Measurements from ENCODE around the gene FOXD2. TPM values are rescaled to one million over a fixed set of nuclear protein-coding genes. Genes with fewer than 3 reads are reported as not detected.
A peak's percentile ranks its signal among the peaks of the same experiment; 100 is the strongest.

Gene FOXD2
- total and polyA plus RNA-seq, 4 donors: 0.38 to 4.2 (median 2.1) TPM

DNA sequence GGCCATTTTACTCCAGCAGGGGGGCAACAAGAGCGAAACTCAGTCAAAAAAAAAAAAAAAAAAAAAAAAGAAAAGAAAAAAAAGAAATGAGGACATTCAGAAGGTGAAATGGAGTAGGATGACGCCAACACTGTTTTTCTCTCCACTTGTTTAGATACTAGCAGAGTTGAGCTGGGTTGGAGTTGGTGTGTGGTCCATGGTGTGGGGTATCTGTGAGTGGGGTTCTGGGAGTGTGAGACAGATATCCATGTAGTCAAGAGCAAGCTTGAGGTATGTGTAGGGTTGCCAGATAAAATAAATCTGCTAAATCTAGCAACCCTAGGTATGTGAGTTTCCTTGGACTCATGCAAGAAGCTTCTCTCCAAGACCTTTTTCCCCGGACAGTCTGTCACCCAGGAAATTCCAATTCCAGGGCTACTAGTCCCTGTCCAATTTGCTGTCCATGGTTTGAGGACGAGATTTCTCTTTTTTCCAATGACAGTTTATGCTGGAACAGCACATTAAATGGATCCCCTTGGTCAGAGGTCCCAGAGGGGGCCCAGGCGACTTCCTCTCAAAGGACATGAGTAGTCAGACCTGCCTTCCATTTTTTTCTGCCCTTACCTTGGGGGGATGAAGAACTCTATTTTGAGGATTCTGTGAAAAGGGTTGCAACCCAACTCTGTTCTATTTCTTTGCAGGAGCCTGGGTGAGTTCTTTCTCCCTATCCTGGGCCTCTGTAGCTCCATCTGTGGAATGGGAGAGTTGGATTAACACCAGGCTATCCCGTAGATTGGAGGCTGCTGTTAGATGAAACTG lies 2.1 kb upstream of the FOXD2 start:
- Histone ChIP-seq H3K27ac (ENCODE audit: low read depth in 1 of 2, low read length in 2 of 2) (no peak overlapping the region), H3K4me1 (ENCODE audit: control insufficient read depth in 1 of 2, insufficient read depth in 2 of 2, low read length in 2 of 2) (no peaks in the 10 kb centered on the region), H3K36me3 (ENCODE audit: control insufficient read depth in 1 of 2, insufficient read depth in 2 of 2, low read length in 1 of 2) (no peaks in the 10 kb centered on the region), H3K4me3 (ENCODE audit: low read length in 2 of 2) (peak overlapping the region in 1 of 2 donors; percentile 57), H3K9me3 (ENCODE audit: control insufficient read depth, low read length) (no peaks in the 10 kb centered on the region), H3K27me3 (ENCODE audit: control insufficient read depth in 1 of 2, insufficient read depth in 2 of 2, low read length in 1 of 2) (no peaks in the 10 kb centered on the region)
- 61 to 73% methylated on average over 6 of the region's 6 CpGs for WGBS, 2 donors
- no peak for ATAC-seq (ENCODE audit: low FRiP score)
- intact Hi-C loops (cut with DNase I): loop anchor here (5.0 kb wide), 3 partner anchors 72 to 267 kb away; no protein-coding TSS in a partner anchor
- DNase-seq: no peak

GRCh38 chr1:47436304-47436978 lies 1.4 kb upstream of the FOXD2 start:
- DNase-seq: peak; percentile 87 to 95
- no peaks in the 10 kb centered on the region for H3K27me3 ChIP-seq (ENCODE audit: control insufficient read depth in 1 of 2, insufficient read depth in 2 of 2, low read length in 1 of 2)
- peak overlapping the region; percentile 43 to 57 for H3K4me3 ChIP-seq (ENCODE audit: low read length in 2 of 2)
- H3K4me1 ChIP-seq (ENCODE audit: control insufficient read depth in 1 of 2, insufficient read depth in 2 of 2, low read length in 2 of 2): no peaks in the 10 kb centered on the region
- no peaks in the 10 kb centered on the region for H3K36me3 ChIP-seq (ENCODE audit: control insufficient read depth in 1 of 2, insufficient read depth in 2 of 2, low read length in 1 of 2)
- 5% methylated on average over 23 of the region's 23 CpGs for WGBS, 2 donors
- ATAC-seq (ENCODE audit: low FRiP score): peak; percentile 77
- peak overlapping the region in 1 of 2 donors; percentile 55 for H3K27ac ChIP-seq (ENCODE audit: low read depth in 1 of 2, low read length in 2 of 2)
- intact Hi-C loops (cut with DNase I): loop anchor here (5.0 kb wide), 3 partner anchors 71 to 266 kb away; no protein-coding TSS in a partner anchor
- no peaks in the 10 kb centered on the region for H3K9me3 ChIP-seq (ENCODE audit: control insufficient read depth, low read length)

GRCh38 chr1:47436979-47437446 lies 831 bp upstream of the FOXD2 start:
- Histone ChIP-seq H3K36me3 (ENCODE audit: control insufficient read depth in 1 of 2, insufficient read depth in 2 of 2, low read length in 1 of 2) (no peaks in the 10 kb centered on the region), H3K27ac (ENCODE audit: low read depth in 1 of 2, low read length in 2 of 2) (peak overlapping the region; percentile 55 to 58), H3K4me1 (ENCODE audit: control insufficient read depth in 1 of 2, insufficient read depth in 2 of 2, low read length in 2 of 2) (no peaks in the 10 kb centered on the region), H3K27me3 (ENCODE audit: control insufficient read depth in 1 of 2, insufficient read depth in 2 of 2, low read length in 1 of 2) (no peaks in the 10 kb centered on the region), H3K4me3 (ENCODE audit: low read length in 2 of 2) (peak overlapping the region; percentile 43 to 57), H3K9me3 (ENCODE audit: control insufficient read depth, low read length) (no peaks in the 10 kb centered on the region)
- intact Hi-C loops (cut with DNase I): loop anchor here (1.0 to 5.0 kb wide), 4 partner anchors 70 to 273 kb away; no protein-coding TSS in a partner anchor
- WGBS, 2 donors: 0% methylated on average over 44 to 46 of the region's 46 CpGs
- ATAC-seq (ENCODE audit: low FRiP score) (peak; percentile 12), DNase-seq (peak in 1 of 2 donors; percentile 82)

DNA sequence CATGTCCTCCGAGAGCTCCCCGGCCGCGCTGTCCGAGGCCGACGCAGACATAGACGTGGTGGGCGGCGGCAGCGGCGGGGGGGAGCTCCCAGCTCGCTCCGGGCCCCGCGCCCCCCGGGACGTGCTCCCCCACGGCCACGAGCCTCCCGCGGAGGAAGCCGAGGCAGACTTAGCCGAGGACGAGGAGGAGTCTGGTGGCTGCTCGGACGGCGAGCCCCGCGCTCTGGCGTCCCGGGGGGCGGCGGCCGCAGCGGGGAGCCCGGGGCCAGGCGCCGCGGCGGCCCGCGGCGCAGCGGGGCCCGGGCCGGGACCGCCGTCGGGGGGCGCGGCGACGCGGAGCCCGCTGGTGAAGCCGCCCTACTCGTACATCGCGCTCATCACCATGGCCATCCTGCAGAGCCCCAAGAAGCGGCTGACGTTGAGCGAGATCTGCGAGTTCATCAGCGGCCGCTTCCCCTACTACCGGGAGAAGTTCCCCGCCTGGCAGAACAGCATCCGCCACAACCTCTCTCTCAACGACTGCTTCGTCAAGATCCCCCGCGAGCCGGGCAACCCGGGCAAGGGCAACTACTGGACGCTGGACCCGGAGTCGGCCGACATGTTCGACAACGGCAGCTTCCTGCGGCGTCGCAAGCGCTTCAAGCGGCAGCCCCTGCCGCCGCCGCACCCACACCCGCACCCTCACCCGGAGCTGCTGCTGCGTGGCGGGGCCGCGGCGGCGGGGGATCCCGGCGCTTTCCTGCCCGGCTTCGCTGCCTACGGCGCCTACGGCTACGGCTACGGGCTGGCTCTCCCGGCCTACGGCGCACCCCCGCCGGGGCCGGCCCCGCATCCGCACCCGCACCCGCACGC lies 547 bp downstream of the FOXD2 start:
- no peaks in the 10 kb centered on the region for H3K9me3 ChIP-seq (ENCODE audit: control insufficient read depth, low read length)
- ATAC-seq (ENCODE audit: low FRiP score) (no peak), DNase-seq (peak in 1 of 2 donors; percentile 53)
- H3K4me3 ChIP-seq (ENCODE audit: low read length in 2 of 2): peak overlapping the region; percentile 57 to 84
- WGBS, 2 donors: 2% methylated on average over 76 to 117 of the region's 117 CpGs
- H3K4me1 ChIP-seq (ENCODE audit: control insufficient read depth in 1 of 2, insufficient read depth in 2 of 2, low read length in 2 of 2): no peaks in the 10 kb centered on the region
- peak overlapping the region; percentile 14 to 46 for H3K27ac ChIP-seq (ENCODE audit: low read depth in 1 of 2, low read length in 2 of 2)
- intact Hi-C loops (cut with DNase I): loop anchor here (5.0 kb wide), 3 partner anchors 69 to 264 kb away; no protein-coding TSS in a partner anchor
- H3K27me3 ChIP-seq (ENCODE audit: control insufficient read depth in 1 of 2, insufficient read depth in 2 of 2, low read length in 1 of 2): no peaks in the 10 kb centered on the region
- no peaks in the 10 kb centered on the region for H3K36me3 ChIP-seq (ENCODE audit: control insufficient read depth in 1 of 2, insufficient read depth in 2 of 2, low read length in 1 of 2)

DNA sequence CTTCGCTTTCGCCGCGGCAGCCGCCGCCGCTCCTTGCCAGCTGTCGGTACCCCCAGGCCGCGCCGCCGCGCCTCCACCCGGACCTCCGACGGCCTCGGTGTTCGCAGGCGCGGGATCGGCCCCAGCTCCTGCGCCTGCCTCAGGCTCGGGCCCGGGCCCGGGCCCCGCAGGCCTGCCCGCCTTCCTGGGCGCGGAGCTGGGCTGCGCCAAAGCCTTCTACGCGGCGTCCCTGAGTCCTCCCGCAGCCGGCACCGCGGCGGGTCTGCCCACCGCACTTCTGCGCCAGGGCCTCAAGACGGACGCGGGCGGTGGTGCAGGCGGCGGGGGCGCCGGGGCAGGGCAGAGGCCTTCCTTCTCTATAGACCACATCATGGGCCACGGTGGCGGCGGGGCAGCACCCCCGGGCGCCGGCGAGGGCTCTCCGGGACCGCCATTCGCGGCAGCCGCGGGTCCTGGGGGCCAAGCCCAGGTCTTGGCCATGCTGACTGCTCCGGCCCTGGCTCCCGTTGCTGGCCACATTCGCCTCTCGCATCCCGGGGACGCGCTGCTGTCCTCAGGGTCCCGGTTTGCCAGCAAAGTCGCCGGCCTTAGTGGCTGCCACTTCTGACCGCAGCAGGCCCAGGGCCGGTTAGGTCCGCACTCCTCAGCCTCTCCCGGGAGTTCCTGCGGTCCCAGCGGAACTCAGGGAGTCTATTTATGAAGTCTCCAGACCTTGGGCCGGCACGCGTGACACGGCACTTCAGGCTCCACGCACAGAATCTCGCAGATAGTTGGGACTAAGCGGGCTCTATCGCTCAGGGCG lies 1.4 kb downstream of the FOXD2 start:
- intact Hi-C loops (cut with DNase I): loop anchor here (5.0 kb wide), 3 partner anchors 68 to 263 kb away; no protein-coding TSS in a partner anchor
- no peak for ATAC-seq (ENCODE audit: low FRiP score)
- Histone ChIP-seq H3K4me1 (ENCODE audit: control insufficient read depth in 1 of 2, insufficient read depth in 2 of 2, low read length in 2 of 2) (no peaks in the 10 kb centered on the region), H3K9me3 (ENCODE audit: control insufficient read depth, low read length) (no peaks in the 10 kb centered on the region), H3K36me3 (ENCODE audit: control insufficient read depth in 1 of 2, insufficient read depth in 2 of 2, low read length in 1 of 2) (no peaks in the 10 kb centered on the region), H3K27me3 (ENCODE audit: control insufficient read depth in 1 of 2, insufficient read depth in 2 of 2, low read length in 1 of 2) (no peaks in the 10 kb centered on the region), H3K27ac (ENCODE audit: low read depth in 1 of 2, low read length in 2 of 2) (no peak overlapping the region), H3K4me3 (ENCODE audit: low read length in 2 of 2) (peak overlapping the region; percentile 57 to 84)
- WGBS, 2 donors: 51 to 58% methylated on average over 73 to 86 of the region's 86 CpGs
- peak in 1 of 2 donors; percentile 79 for DNase-seq

DNA sequence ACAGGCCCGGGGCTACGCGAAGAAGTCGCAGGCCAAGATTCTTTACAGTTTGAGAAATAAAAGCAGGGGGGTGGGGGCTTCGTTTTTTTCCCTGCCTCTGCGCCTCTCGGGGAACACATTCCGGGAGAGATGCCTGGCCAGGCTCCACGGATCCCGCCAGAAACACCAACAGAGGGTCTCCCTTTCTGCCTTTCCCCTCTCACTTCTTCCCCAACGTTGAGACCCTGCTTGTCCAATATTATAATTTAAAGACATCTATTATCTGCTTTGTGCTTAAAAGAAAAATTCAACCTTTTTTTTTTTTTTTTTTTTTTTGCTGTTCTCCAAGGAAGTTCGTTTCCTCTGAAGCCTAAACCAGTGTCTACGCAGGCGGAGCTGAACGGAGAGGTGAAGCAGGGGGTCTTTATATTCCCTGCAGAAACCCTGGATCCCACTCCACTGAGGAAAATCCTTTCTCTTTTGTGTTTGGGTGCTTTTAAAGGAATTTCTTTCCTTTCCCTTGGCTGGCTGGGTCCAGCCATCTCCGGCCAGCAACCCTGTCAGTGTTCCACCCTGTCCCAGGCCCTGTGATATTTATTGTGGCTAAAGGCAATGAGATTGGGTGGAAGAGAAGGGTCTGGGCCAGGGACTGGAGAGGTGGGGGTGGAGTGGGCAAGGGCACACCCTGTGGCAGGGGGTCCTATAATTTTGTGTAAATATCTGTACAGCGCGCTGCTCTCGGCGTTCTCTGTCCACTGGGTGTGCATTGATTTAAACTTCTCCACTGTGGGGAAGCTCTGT lies 2.2 kb downstream of the FOXD2 start:
- no peak for DNase-seq
- Histone ChIP-seq H3K27me3 (ENCODE audit: control insufficient read depth in 1 of 2, insufficient read depth in 2 of 2, low read length in 1 of 2) (no peaks in the 10 kb centered on the region), H3K4me1 (ENCODE audit: control insufficient read depth in 1 of 2, insufficient read depth in 2 of 2, low read length in 2 of 2) (no peaks in the 10 kb centered on the region), H3K9me3 (ENCODE audit: control insufficient read depth, low read length) (no peaks in the 10 kb centered on the region), H3K27ac (ENCODE audit: low read depth in 1 of 2, low read length in 2 of 2) (no peak overlapping the region), H3K36me3 (ENCODE audit: control insufficient read depth in 1 of 2, insufficient read depth in 2 of 2, low read length in 1 of 2) (no peaks in the 10 kb centered on the region), H3K4me3 (ENCODE audit: low read length in 2 of 2) (no peak overlapping the region)
- ATAC-seq (ENCODE audit: low FRiP score): no peak
- intact Hi-C loops (cut with DNase I): loop anchor here (5.0 kb wide), 3 partner anchors 67 to 262 kb away; no protein-coding TSS in a partner anchor
- 79 to 81% methylated on average over 20 of the region's 20 CpGs for WGBS, 2 donors

DNA sequence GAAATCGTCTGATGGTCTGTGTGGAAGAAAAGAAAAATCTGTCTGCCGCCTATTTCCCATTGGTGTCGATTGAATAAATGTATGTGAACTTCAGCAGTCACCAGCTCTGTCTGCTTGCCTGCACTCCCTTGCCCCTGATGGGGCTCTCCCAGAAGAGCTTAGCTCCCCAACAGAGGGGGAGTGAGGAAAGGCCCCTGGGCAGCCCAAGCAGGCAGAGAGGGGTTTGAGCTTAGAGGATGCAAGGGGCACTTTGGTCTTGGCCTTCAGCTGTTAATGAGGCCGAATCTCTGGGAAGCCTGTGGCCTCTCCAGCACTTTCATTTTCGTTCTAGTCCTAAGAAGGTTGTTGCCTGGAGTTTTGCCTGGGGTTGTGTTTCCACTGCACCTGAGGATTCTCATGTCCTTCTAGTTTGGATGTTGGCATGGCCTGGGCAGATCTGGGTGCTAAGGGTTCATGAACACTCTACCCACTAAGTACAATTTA lies 2.8 kb downstream of the FOXD2 start:
- ATAC-seq (ENCODE audit: low FRiP score) (no peak), DNase-seq (no peak)
- intact Hi-C loops (cut with DNase I): no loop called here
- no peaks in the 10 kb centered on the region for H3K27me3 ChIP-seq (ENCODE audit: control insufficient read depth in 1 of 2, insufficient read depth in 2 of 2, low read length in 1 of 2)
- H3K9me3 ChIP-seq (ENCODE audit: control insufficient read depth, low read length): no peaks in the 10 kb centered on the region
- H3K4me1 ChIP-seq (ENCODE audit: control insufficient read depth in 1 of 2, insufficient read depth in 2 of 2, low read length in 2 of 2): no peaks in the 10 kb centered on the region
- no peak overlapping the region for H3K4me3 ChIP-seq (ENCODE audit: low read length in 2 of 2)
- no peak overlapping the region for H3K27ac ChIP-seq (ENCODE audit: low read depth in 1 of 2, low read length in 2 of 2)
- WGBS, 2 donors: 51 to 54% methylated on average over 5 of the region's 5 CpGs
- no peaks in the 10 kb centered on the region for H3K36me3 ChIP-seq (ENCODE audit: control insufficient read depth in 1 of 2, insufficient read depth in 2 of 2, low read length in 1 of 2)
